Neuron (in vitro differentiated cells): Measurements from ENCODE around the gene OVAAL.
A peak's percentile ranks its signal among the peaks of the same experiment; 100 is the strongest.

Source experiments
- H2AFZ ChIP-seq: one replicate; pipeline ENCODE4 v1.6.1; 2013; ENCODE audit warnings: low read depth, mild to moderate bottlenecking, inconsistent platforms, low read length, moderate library complexity
- H3K27me3 ChIP-seq: one replicate; pipeline ENCODE4 v1.6.1; 2013; ENCODE audit warnings: low read length; ENCODE audit not compliant: insufficient read depth
- H3K36me3 ChIP-seq: one replicate; pipeline ENCODE4 v1.6.1; 2013; ENCODE audit warnings: low read length; ENCODE audit not compliant: insufficient read depth
- H3K4me1 ChIP-seq: one replicate; pipeline ENCODE4 v1.6.1; 2013; ENCODE audit warnings: low read length; ENCODE audit not compliant: insufficient read depth
- H3K4me3 ChIP-seq: 2 replicates; pipeline ENCODE4 v1.5.1; 2013; ENCODE audit warnings: mild to moderate bottlenecking, low read length, moderate library complexity
- H3K9me3 ChIP-seq: one replicate; pipeline ENCODE4 v1.6.1; 2013; ENCODE audit warnings: low read length

OVAAL gene

GRCh38 chr1:180530501-180530900, 28.3 kb upstream of the OVAAL start:
- H3K27me3 ChIP-seq: no peaks in the 10 kb centered on the region
- H2AFZ ChIP-seq: no peak overlapping the region
- no peaks in the 10 kb centered on the region for H3K36me3 ChIP-seq
- peaks cover 5% of the 10 kb centered on the region for H3K4me1 ChIP-seq
- no peaks in the 10 kb centered on the region for H3K9me3 ChIP-seq
- no peak overlapping the region for H3K4me3 ChIP-seq

DNA sequence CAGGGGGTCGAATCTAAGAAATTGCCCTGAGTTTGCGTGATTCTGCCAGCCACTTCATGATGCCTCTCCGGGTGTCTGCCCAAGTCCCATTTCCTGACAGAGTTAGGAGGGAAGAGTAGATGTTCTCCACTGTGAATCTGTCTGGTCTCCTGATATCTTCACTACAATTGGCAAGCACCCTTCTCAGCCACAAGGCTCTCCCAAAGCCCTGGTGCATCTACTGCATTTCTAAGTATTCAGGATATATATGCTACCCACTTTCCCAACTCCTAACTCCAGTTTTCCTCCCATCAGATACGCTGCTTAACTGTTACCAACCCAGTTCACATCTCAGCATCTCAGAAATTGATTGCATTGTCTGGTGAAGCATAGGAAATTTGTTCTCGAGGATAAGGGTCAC, 25.9 kb upstream of the OVAAL start:
- peak overlapping the region; percentile 37 for H2AFZ ChIP-seq
- no peaks in the 10 kb centered on the region for H3K9me3 ChIP-seq
- H3K27me3 ChIP-seq: no peaks in the 10 kb centered on the region
- no peak overlapping the region for H3K4me3 ChIP-seq
- H3K4me1 ChIP-seq: peaks cover 5% of the 10 kb centered on the region
- no peaks in the 10 kb centered on the region for H3K36me3 ChIP-seq

GRCh38 chr1:180533266-180533987, 25.3 kb upstream of the OVAAL start:
- no peaks in the 10 kb centered on the region for H3K36me3 ChIP-seq
- H3K9me3 ChIP-seq: no peaks in the 10 kb centered on the region

DNA sequence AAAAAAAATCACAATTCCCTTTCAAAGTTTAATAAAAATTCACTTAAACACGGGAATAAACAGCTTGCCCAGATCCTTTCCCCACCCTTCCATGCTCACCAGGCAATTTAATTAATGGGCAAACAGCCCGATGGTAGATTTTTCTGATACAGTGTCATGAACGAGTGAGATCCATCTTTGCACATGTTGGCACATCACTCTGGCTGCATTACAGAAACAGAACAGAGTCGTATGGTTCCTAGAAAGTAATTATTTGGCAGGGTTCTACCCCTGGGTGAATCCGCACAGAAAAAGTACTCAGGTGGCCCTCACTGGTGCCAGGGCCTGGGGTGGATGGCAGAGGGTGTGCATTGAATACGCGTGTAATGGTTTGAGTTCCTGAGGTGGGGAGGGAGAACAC, 24.6 kb upstream of the OVAAL start:
- Histone ChIP-seq H3K9me3 (no peaks in the 10 kb centered on the region), H3K4me1 (peaks cover 5% of the 10 kb centered on the region), H2AFZ (no peak overlapping the region), H3K27me3 (no peaks in the 10 kb centered on the region), H3K4me3 (no peak overlapping the region), H3K36me3 (no peaks in the 10 kb centered on the region)

More at GRCh38 chr1:180533266-180533987, 25.3 kb upstream of the OVAAL start:
- Histone ChIP-seq H3K4me1 (peaks cover 5% of the 10 kb centered on the region), H2AFZ (peak overlapping the region; percentile 37), H3K4me3 (no peak overlapping the region), H3K27me3 (no peaks in the 10 kb centered on the region)

GRCh38 chr1:180535418-180535999, 23.3 kb upstream of the OVAAL start:
- Histone ChIP-seq H2AFZ (no peak overlapping the region), H3K4me1 (peaks cover 5% of the 10 kb centered on the region), H3K4me3 (no peak overlapping the region), H3K9me3 (no peaks in the 10 kb centered on the region), H3K27me3 (no peaks in the 10 kb centered on the region), H3K36me3 (no peaks in the 10 kb centered on the region)

GRCh38 chr1:180536821-180537372, 21.9 kb upstream of the OVAAL start:
- no peak overlapping the region for H3K4me3 ChIP-seq
- H3K27me3 ChIP-seq: no peaks in the 10 kb centered on the region
- H2AFZ ChIP-seq: no peak overlapping the region
- no peaks in the 10 kb centered on the region for H3K36me3 ChIP-seq
- H3K9me3 ChIP-seq: no peaks in the 10 kb centered on the region
- peaks cover 6% of the 10 kb centered on the region for H3K4me1 ChIP-seq

DNA sequence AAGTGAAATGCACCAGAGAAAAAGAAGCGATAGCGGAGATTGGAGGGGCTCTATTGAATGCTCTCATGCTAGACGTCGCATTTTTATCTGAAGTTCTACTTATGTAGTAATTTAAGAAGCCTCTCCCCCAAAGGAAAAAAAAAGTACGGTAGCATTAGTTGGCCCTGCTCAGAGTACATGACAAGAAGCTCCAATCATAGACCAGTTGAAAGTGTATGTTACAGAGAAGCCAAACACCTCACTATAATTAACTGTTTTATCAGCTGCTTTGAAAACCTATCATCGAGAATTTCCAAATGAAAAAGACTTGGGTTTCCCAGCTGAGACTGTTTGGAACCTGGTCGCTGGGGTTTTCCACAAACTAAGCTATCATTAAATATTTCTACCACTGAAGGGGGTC, 19.6 kb upstream of the OVAAL start:
- Histone ChIP-seq H3K4me1 (peaks cover 13% of the 10 kb centered on the region), H3K36me3 (no peaks in the 10 kb centered on the region), H3K9me3 (no peaks in the 10 kb centered on the region), H3K27me3 (no peaks in the 10 kb centered on the region), H2AFZ (no peak overlapping the region), H3K4me3 (no peak overlapping the region)

- Histone ChIP-seq H3K9me3 (no peaks in the 10 kb centered on the region), H3K4me3 (no peak overlapping the region), H3K4me1 (peaks cover 13% of the 10 kb centered on the region), H2AFZ (no peak overlapping the region), H3K36me3 (no peaks in the 10 kb centered on the region), H3K27me3 (no peaks in the 10 kb centered on the region)
Measured at GRCh38 chr1:180540697-180541594, 17.8 kb upstream of the OVAAL start.

DNA sequence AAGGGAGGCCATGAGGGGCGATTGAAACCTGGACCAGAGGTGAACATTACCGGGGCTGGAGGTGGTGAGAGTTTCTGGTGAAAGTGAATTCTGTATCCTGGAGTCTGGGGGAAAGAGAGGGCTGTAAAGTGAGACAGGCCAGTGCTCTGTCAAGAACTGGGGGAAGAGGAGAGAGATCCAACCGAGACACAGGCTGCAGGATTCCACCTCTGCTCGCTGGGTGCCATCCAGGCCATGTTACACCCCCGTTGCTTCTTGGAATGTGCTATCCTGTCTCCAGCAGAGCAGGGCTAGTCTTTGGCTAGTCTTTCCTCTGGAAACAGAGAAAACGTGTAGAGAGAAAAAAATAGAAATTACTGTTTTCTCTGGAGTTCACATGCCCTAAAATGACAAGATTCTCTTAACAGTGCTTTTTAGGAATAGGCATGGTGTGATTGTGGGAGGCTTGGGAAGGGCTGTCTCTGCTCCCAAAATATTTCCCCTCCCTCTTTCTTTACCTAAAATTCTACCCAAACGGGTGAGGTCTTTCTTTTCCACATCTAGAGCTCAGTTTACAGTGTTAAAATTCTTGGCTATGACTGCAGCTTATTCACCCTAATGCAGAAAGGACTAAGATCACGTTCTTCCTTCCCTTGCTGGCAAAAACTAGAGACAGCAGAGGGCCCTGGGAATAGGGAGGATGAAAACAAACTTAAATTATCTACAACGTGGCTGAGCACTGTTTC, 16.5 kb upstream of the OVAAL start:
- no peaks in the 10 kb centered on the region for H3K27me3 ChIP-seq
- no peak overlapping the region for H2AFZ ChIP-seq
- H3K4me1 ChIP-seq: peaks cover 18% of the 10 kb centered on the region
- no peaks in the 10 kb centered on the region for H3K9me3 ChIP-seq
- H3K4me3 ChIP-seq: no peak overlapping the region
- H3K36me3 ChIP-seq: no peaks in the 10 kb centered on the region

- no peaks in the 10 kb centered on the region for H3K36me3 ChIP-seq
- peaks cover 19% of the 10 kb centered on the region for H3K4me1 ChIP-seq
- H3K27me3 ChIP-seq: no peaks in the 10 kb centered on the region
- H3K9me3 ChIP-seq: no peaks in the 10 kb centered on the region
- no peak overlapping the region for H3K4me3 ChIP-seq
- no peak overlapping the region for H2AFZ ChIP-seq
Measured at GRCh38 chr1:180542838-180543145, 16.0 kb upstream of the OVAAL start.

DNA sequence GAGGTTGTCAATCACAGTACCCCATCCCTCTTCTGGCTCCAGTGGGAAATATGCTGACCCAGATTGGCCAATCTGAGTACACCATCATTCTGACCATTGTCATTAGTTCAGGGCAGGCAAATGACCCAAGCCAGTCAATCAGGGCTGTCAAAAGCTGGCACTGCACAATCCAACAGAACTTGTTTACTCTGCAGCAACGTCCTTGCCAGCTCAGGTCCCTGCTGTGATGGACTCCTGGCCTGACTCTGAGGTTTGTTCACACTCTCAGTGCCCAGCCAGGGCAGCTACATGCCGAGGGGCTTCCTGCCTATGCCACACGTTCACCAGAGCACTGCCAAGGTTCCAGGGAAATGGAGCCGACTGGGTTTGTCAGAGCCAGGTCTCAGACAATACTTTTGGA, 14.7 kb upstream of the OVAAL start:
- Histone ChIP-seq H3K4me3 (no peak overlapping the region), H3K4me1 (peaks cover 30% of the 10 kb centered on the region), H3K9me3 (no peaks in the 10 kb centered on the region), H2AFZ (no peak overlapping the region), H3K36me3 (no peaks in the 10 kb centered on the region), H3K27me3 (no peaks in the 10 kb centered on the region)

- H3K4me1 ChIP-seq: peaks cover 35% of the 10 kb centered on the region
- no peaks in the 10 kb centered on the region for H3K9me3 ChIP-seq
- H3K4me3 ChIP-seq: no peak overlapping the region
- H3K36me3 ChIP-seq: no peaks in the 10 kb centered on the region
- no peaks in the 10 kb centered on the region for H3K27me3 ChIP-seq
- no peak overlapping the region for H2AFZ ChIP-seq
Measured at GRCh38 chr1:180545991-180546390, 12.8 kb upstream of the OVAAL start.
